Pancreas (tissue), 10 donors: ENCODE results near the gene MED25. TPM values are rescaled to one million over a fixed set of nuclear protein-coding genes. Genes with fewer than 3 reads are reported as not detected.

ENCODE experiments used
- ATAC-seq, 4 donors: fragments of 200-7000 bp; cut with Tn5 transposase; one replicate each; pipeline versions ENCODE4 v1.8.0 to v1.9.1; 2020; ENCODE audit warnings: mild to moderate bottlenecking in 4 of 4, moderate library complexity in 4 of 4
- DNase-seq, 6 donors: peaks; one replicate each; pipeline ENCODE4 v3.0.0-alpha.2; 2020
- FAIRE-seq: peaks from 2 replicates; lab custom pipeline; 2012; peaks lifted over from hg19 to GRCh38; lab: Jason Lieb, UNC
- H3K27ac ChIP-seq, 4 donors: fragments of 200-600 bp; sonication (generic); 1 replicate in 3 of 4; 2 replicates in 1 of 4; pipeline versions ENCODE4 v1.5.0 to v1.8.0; 2020
- H3K27me3 ChIP-seq, 4 donors: fragments of 200-600 bp; one replicate each; pipeline ENCODE4 v1.8.0; 2021
- H3K36me3 ChIP-seq, 3 donors: fragments of 200-600 bp; sonication (generic) in 1 of 3; one replicate each; pipeline versions ENCODE4 v1.5.0 to v1.8.0; 2020 to 2021
- H3K4me1 ChIP-seq, 3 donors: fragments of 200-600 bp; one replicate each; pipeline ENCODE4 v1.8.0; 2021
- H3K4me3 ChIP-seq, 4 donors: fragments of 200-600 bp; sonication (generic) in 2 of 4; one replicate each; pipeline versions ENCODE4 v1.5.0 to v1.8.0; 2020 to 2021
- H3K9me3 ChIP-seq, 4 donors: fragments of 200-600 bp; one replicate each; pipeline ENCODE4 v1.8.0; 2021
- WGBS, 2 donors: extraction: QIAGEN DNeasy Blood & Tissue Kit; methylation state at CpG; one replicate each; pipeline ENCODE4 v1.1.7; 2013; 5-methylcytosine and 5-hydroxymethylcytosine counted together
- intact Hi-C, 3 donors: fragments of 100-400 bp; cut with DNase I; formaldehyde crosslinking; loops; one replicate each; pipeline versions ENCODE4 v1.11.1 to v1.14.2; 2022
- polyA plus RNA-seq, 2 donors: library from polyadenylated mRNA; stranded (reverse); fragments of 200-250 nt; gene quantifications; one replicate each; pipeline ENCODE4 v1.2.3, GENCODE V29; 2013
- total RNA-seq, 6 donors: library from RNA; stranded (reverse); fragmentation: NEBNext Ultra II Directional in 4 of 6; extraction: Animal tissue kit (Norgen Biotek cat#: 25700) in 4 of 6; gene quantifications; one replicate each; pipeline versions ENCODE4 v1.2.1 to v1.2.4, GENCODE V29; 2021 to 2023
- TF ChIP-seq, protein P1 (sequence below), 4 donors: fragments of 200-600 bp; sonication (generic) in 3 of 4; IDR thresholded peaks; one replicate each; pipeline versions ENCODE4 v1.5.0 to v1.8.0; 2021; ENCODE audit warnings: antibody characterized with exemption in 4 of 4
- donor health status: healthy with polysubstance abuse.
- donor health status: DM: no; HTN: no; CAD: no; lungs with moderate emphysema.
- donor health status: DM: no; HTN: no; CAD: no.
- donor health status: control.
- donor health status: control.
- donor health status: Bipolar disorder and iron deficiency.
- donor health status: DM: yes; HTN: yes; CAD: no.
- donor health status: DM: no; HTN: no; CAD: no.
- donor health status: DM: no; HTN: no; CAD: no.
- donor health status: DM: yes; HTN: yes; CAD: no.

MED25 gene
- total and polyA plus RNA-seq, 8 donors: 19.4 to 60.0 (median 27.8) TPM

DNA sequence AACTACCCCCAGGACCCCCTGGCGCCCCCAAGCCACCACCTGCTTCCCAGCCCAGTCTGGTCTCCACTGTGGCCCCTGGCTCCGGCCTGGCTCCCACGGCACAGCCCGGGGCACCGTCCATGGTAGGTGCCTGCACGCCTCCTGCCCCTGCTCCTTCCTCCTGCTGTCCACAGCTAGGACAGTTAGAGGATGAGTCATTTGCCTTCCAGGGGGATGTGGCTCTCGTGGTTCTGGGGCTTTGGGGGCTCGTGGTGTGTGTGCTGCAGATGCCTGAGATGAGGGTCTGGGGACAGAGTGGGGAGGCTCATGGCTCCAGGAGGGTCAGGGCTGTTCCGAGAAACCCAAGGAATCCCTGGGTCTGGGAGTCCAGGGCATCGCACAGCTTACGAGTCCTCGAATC lies 12.7 kb downstream of the MED25 start:
- Histone ChIP-seq H3K36me3 (peaks cover 0 to 42% (median 21%) of the 10 kb centered on the region in 3 donors), H3K9me3 (no peaks in the 10 kb centered on the region), H3K27ac (no peak overlapping the region), H3K4me3 (no peak overlapping the region), H3K4me1 (no peaks in the 10 kb centered on the region), H3K27me3 (no peaks in the 10 kb centered on the region)
- FAIRE-seq (no peak), ATAC-seq (no peak), DNase-seq (no peak)
- TF ChIP-seq, protein P1, sequence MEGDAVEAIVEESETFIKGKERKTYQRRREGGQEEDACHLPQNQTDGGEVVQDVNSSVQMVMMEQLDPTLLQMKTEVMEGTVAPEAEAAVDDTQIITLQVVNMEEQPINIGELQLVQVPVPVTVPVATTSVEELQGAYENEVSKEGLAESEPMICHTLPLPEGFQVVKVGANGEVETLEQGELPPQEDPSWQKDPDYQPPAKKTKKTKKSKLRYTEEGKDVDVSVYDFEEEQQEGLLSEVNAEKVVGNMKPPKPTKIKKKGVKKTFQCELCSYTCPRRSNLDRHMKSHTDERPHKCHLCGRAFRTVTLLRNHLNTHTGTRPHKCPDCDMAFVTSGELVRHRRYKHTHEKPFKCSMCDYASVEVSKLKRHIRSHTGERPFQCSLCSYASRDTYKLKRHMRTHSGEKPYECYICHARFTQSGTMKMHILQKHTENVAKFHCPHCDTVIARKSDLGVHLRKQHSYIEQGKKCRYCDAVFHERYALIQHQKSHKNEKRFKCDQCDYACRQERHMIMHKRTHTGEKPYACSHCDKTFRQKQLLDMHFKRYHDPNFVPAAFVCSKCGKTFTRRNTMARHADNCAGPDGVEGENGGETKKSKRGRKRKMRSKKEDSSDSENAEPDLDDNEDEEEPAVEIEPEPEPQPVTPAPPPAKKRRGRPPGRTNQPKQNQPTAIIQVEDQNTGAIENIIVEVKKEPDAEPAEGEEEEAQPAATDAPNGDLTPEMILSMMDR (IDR thresholded peaks at IDR 0.05): no peak
- WGBS, 2 donors: 95 to 96% methylated on average over 12 of the region's 12 CpGs
- intact Hi-C loops: no loop called here

DNA sequence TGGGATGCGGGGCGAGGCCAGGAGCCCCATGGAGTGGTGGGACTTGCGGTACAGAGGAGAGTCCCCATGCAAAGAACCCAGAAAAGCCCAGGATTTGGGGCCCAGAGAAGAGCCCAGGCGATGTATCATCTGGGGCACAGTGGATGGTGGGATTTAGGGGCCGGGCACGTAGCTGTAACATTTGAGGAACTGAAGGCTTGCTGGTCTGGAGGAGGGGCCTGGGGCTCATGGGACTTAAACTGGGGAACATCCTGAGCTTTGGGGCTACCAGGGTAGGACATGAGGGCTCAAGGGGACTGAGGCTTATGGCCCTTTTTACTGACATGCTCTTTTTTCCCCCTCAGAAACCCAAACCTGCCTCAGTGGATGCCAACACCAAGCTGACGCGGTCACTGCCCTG lies 13.5 kb downstream of the MED25 start:
- peaks cover 0 to 47% (median 24%) of the 10 kb centered on the region in 3 donors for H3K36me3 ChIP-seq
- FAIRE-seq: no peak
- no peak for DNase-seq
- H3K27me3 ChIP-seq: no peaks in the 10 kb centered on the region
- H3K4me3 ChIP-seq: no peak overlapping the region
- H3K9me3 ChIP-seq: no peaks in the 10 kb centered on the region
- H3K4me1 ChIP-seq: no peaks in the 10 kb centered on the region
- WGBS, 2 donors: 96 to 97% methylated on average over 8 of the region's 8 CpGs
- TF ChIP-seq, protein P1 (IDR thresholded peaks at IDR 0.05): no peak
- intact Hi-C loops: no loop called here
- no peak overlapping the region for H3K27ac ChIP-seq
- no peak for ATAC-seq

DNA sequence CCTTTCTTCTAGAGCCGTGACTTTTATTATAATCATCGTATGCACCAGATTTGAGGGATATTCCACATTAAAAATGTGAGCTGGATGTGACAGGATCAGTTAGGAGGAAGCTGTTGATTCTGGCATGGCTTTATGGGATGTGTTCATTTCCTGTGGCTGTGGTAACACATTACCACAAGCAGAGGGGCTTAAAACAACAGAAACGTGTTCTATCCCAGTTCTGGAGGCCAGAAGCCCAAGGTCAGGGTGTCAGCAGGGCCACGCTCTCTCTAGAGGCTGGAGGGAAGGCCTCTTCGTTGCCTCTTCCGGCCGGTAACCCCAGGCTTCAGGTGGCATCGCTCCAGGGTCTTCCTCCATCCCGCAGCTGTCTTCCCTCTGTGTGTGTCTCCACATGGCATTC lies 14.5 kb downstream of the MED25 start:
- intact Hi-C loops: no loop called here
- WGBS, 2 donors: 75 to 80% methylated on average over 9 of the region's 9 CpGs
- peaks cover 0 to 50% (median 28%) of the 10 kb centered on the region in 3 donors for H3K36me3 ChIP-seq

DNA sequence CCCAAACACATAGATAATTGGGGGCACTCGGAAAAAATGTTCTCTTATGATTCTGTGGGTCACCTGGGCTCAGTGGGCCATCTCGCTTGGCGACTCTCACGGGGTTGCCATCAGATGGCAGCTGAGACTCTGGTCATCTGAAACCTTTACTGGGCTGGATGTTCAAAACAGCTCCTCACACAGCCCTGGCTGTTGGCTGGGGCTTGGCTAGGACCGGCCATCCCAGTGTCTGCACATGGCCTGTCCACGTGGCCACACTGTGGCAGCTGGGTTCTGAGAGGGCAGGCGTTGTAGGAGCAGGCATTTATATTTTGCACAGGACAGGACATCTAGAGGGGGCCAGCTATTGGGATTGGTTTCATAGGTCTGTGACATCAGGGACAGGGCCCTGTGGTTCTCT lies 15.5 kb downstream of the MED25 start:
- Histone ChIP-seq H3K4me3 (no peak overlapping the region), H3K36me3 (peaks cover 0 to 51% (median 28%) of the 10 kb centered on the region in 3 donors), H3K4me1 (no peaks in the 10 kb centered on the region), H3K9me3 (no peaks in the 10 kb centered on the region), H3K27ac (no peak overlapping the region), H3K27me3 (no peaks in the 10 kb centered on the region)
- FAIRE-seq (no peak), DNase-seq (no peak), ATAC-seq (no peak)
- TF ChIP-seq, protein P1 (IDR thresholded peaks at IDR 0.05): no peak
- intact Hi-C loops: no loop called here
- WGBS, 2 donors: 92% methylated on average over 7 of the region's 7 CpGs

More for the DNA sequence above, 14.5 kb downstream of the MED25 start:
- ATAC-seq (no peak), FAIRE-seq (no peak), DNase-seq (no peak)
- no peaks in the 10 kb centered on the region for H3K9me3 ChIP-seq
- no peaks in the 10 kb centered on the region for H3K4me1 ChIP-seq
- no peak overlapping the region for H3K4me3 ChIP-seq
- no peak overlapping the region for H3K27ac ChIP-seq
- TF ChIP-seq, protein P1 (IDR thresholded peaks at IDR 0.05): no peak
- H3K27me3 ChIP-seq: no peaks in the 10 kb centered on the region

DNA sequence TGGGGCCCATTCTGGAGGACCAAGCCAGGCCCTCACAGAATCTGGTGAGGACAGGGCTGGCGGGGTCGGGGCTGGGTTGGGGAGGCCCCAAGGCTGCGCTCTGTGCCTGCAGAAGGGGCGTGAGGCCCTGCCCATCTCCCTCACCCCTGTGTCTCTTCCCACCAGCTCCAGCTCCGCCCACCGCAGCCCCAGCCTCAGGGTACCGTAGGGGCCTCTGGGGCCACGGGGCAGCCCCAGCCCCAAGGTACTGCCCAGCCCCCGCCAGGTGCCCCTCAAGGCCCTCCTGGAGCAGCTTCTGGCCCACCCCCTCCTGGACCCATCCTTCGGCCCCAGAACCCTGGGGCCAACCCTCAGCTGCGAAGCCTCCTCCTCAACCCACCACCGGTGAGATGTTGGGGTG lies 17.5 kb downstream of the MED25 start:
- peaks cover 0 to 65% (median 28%) of the 10 kb centered on the region in 3 donors for H3K36me3 ChIP-seq
- no peaks in the 10 kb centered on the region for H3K4me1 ChIP-seq
- H3K27ac ChIP-seq: no peak overlapping the region
- H3K4me3 ChIP-seq: no peak overlapping the region
- H3K9me3 ChIP-seq: no peaks in the 10 kb centered on the region
- no peak for FAIRE-seq
- peak in 1 of 6 donors; percentile 43 for DNase-seq
- WGBS, 2 donors: 95 to 97% methylated on average over 11 to 12 of the region's 12 CpGs
- no peaks in the 10 kb centered on the region for H3K27me3 ChIP-seq
- TF ChIP-seq, protein P1 (IDR thresholded peaks at IDR 0.05): no peak
- ATAC-seq: no peak
- intact Hi-C loops: no loop called here
